IPS DF 19.7 (cell line): Measurements from ENCODE around the gene CCDC170.

Source experiments
- DNase-seq: peaks from one replicate; pipeline ENCODE4 v3.0.0-alpha.2; 2013; ENCODE audit warnings: low read depth, low spot score

CCDC170 gene

DNA sequence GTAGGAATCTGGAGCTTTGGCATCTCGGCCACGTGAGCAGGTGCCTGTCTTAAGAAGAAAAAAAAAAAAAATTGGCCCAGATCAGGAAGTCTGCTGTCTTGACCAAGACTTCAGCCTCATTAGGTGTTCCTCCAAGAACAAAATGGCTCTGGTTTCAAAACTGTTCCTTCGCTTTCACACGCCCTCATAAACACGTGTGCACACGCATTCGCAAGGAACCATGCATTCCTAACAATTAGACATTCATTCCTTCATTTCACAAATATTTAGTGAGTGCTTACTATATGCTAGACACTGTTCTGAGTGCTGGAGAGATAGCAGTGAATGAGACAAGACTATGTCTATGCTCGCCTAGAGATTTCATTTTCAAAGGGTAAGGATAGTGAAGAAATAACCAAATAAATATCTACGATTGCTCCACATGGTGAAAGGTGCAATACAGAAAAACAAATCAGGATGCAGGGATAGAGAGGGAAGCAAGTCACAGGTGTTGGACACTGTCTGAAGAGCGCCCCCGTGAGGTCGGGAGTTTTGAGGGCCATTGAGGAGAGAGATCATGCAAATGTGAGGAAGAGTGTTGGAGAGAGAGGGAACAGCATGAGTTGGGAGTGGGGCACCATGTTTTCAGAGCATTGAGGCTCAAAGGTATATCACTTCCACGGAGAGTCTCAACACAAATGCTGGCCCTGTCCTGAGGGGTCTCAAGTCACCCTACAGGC lies 53.3 kb downstream of the CCDC170 start:
- no peak for DNase-seq

- no peak for DNase-seq
Measured at GRCh38 chr6:151548201-151548600, 54.4 kb downstream of the CCDC170 start.

GRCh38 chr6:151549790-151550189 lies 56.0 kb downstream of the CCDC170 start:
- DNase-seq = no peak

DNA sequence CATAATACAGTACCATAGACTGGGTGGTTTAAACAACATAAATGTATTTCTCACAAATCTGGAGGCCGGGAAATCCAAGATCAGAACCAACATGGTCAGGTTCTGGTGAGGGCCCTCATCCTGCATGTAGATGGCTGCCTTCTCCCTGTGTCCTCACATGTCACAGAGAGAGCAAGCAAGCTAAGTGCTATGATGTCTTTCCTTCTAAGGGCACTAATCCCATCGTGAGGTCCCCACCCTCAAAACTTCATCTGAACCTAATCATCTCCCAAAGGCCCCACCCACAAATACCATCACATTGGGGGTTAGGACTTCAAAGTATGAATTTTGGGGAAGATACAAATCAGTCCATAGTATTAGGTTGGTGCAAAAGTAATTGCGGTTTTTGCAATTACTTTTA lies 56.8 kb downstream of the CCDC170 start:
- DNase-seq = no peak

DNA sequence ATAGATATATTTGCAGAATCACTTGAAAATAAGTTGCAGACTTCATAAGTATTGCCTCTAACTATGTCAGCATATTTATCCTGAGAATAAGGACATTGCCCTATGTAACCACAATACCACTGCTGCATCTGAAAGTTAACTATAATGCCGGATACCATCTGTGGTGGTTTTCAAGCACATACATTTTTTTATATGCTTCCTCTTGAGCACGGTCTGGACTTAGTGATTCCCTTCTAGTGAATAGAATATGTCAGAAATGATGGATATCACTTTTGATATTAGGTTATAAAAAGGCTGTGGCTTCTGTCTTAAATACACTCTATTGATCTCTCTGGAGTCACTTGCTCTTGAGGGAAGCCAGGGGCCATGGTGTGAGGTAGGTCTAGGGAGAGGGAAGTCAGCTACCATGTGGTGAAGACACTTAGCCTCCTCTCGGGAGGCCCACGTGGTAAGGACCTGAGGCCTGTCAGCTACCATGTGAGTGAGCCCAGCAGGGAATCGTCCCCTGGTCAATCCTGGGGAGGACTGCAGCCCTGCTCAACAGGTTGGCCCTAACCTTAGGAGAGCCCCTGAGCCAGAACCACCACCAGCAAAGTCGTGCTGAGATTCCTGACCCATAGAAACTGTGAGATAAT lies 57.5 kb downstream of the CCDC170 start:
- DNase-seq = no peak

- no peak for DNase-seq
Measured at GRCh38 chr6:151553416-151554165, 59.8 kb downstream of the CCDC170 start.

GRCh38 chr6:151561238-151561637 lies 67.4 kb downstream of the CCDC170 start:
- DNase-seq = no peak

- no peak for DNase-seq
Measured at GRCh38 chr6:151564654-151565053, 70.8 kb downstream of the CCDC170 start.

- no peak for DNase-seq
Measured at GRCh38 chr6:151565940-151566339, 72.1 kb downstream of the CCDC170 start.

- no peak for DNase-seq
Measured at GRCh38 chr6:151566557-151566956, 72.7 kb downstream of the CCDC170 start.

DNA sequence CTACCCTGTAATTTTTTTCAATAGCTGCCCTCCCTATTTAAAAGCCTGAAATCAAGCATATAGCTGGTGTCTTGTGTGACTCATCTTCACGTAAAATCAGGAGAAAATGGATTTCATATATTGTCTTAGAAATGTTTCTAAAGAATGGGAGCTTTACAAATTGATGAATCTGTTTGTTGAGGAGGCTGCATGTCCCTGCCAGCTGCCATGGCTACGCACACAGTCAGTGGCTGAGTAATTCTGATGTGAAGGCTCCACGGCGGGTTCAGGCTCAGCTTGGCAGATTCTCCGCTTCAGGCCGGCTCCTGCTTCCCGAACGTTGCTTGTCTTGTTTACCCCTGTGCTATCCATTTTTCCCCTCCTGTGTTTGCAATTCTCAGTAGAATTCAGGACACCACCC lies 82.8 kb downstream of the CCDC170 start:
- DNase-seq = no peak

GRCh38 chr6:151577257-151577656 lies 83.4 kb downstream of the CCDC170 start:
- no peak for DNase-seq

- no peak for DNase-seq
Measured at GRCh38 chr6:151585741-151586140, 91.9 kb downstream of the CCDC170 start.

DNA sequence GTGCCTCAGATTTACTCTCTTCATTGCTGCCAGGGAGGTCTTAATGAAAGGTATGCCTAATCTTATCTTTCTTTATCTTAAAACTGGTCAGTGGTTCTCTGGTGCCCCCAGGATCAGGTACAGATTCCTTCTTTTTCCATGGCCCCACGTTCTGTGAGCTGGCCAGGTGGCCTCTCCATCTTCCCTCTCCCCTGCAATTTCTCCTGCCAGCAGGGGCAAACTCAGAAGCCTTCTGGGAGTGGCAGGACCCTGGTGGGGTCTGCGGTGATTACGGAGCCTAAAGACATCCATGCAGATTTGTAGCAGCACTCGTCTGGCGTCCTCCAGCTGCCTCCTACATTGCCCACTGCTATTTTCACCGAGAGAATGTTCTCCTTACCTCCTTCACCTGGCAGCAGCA lies 95.8 kb downstream of the CCDC170 start:
- no peak for DNase-seq

DNA sequence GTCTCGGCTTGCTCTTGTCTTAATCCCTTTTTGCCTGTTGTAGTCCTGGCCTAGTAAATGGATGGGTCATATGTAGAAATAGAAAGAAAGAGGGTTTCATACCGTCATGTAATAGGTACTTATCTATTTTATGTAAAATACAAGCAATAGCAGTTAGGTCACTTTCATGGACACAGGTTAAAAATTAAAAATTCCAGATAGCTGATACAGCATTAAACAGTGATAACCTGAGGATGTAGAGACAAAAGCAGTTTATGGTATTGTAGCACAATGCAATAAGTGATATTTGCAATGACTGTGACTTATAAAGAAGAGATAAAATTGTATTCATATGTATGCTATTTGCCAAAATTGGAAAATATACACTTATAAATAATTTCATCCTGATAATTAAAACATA lies 96.9 kb downstream of the CCDC170 start:
- DNase-seq = no peak

DNA sequence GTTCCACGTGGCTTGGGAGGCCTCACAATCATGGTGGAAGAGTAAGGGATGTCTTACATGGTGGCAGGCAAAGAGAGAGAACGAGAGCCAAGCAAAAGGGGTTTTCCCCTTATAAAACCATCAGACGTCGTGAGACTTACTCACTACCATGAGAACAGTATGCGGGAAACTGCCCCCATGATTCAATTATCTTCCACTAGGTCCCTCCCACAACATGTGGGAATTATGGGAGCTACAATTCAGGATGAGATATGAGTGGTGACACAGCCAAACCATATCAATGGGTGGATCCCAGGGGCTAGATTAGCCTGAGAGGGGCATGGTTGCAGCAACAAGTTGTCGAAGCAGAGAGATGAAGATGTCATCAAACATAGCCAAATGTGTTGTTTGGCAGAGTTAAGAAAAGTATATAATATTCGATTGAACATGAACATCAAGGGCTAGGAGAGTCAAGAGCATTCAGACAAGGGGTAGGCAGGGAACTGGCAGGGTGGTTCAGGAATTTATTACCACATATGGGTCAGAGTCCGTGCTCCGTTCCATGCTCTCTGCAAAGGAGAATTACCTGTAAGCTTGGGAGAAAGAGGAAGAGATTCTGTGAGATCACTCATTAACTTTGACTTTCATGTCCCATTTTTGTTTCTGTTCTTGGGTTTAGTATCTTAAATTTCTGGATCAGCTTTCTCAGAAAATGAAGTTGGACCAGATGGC lies 98.8 kb downstream of the CCDC170 start:
- DNase-seq = no peak

- DNase-seq = no peak
Measured at GRCh38 chr6:151609146-151609902, 115.5 kb downstream of the CCDC170 start.

- no peak for DNase-seq
Measured at GRCh38 chr6:151610326-151610725, 116.5 kb downstream of the CCDC170 start.

GRCh38 chr6:151614630-151615029 lies 120.8 kb downstream of the CCDC170 start:
- DNase-seq = no peak

DNA sequence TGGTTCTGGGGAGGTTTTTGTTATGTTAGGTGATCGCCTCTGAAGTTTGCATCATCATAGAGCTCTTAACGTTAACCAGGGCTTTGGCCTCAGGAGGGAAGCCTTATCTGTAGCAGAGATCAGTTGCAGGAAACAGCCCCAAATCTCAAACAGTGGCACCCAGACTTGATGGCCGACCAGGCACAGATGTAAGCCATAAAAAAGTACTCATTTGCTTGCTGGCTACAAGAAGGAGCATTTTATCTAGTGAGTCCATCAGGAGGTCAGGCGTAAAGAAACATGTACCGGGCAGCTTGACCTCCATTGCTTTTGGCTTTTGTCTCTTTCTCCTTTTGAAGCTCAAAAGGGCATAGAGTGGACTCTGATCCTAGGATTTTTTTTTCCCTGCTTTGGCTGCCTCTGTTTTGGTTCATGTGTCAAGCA lies 122.3 kb downstream of the CCDC170 start:
- DNase-seq = no peak

GRCh38 chr6:151616600-151616999 lies 122.8 kb downstream of the CCDC170 start:
- no peak for DNase-seq
